Lung (tissue), 12 donors: Measurements from ENCODE around the gene RNF182. TPM values are rescaled to one million over a fixed set of nuclear protein-coding genes. Genes with fewer than 3 reads are reported as not detected.

Source experiments
- ATAC-seq: fragments of 200-7000 bp; cut with Tn5 transposase; one replicate; pipeline ENCODE4 v1.9.1; 2020; ENCODE audit warnings: moderate number of reproducible peaks; ENCODE audit not compliant: insufficient read depth, low FRiP score
- DNase-seq, 3 donors: peaks; one replicate each; pipeline ENCODE4 v3.0.0-alpha.2; 2013 to 2017
- H3K27ac ChIP-seq, 2 donors: one replicate each; pipeline ENCODE4 v1.5.1; 2013; ENCODE audit warnings: mild to moderate bottlenecking in 2 of 2, moderate library complexity in 2 of 2, control low read depth in 1 of 2, inconsistent platforms in 1 of 2, low read depth in 1 of 2, low read length in 1 of 2
- H3K27me3 ChIP-seq, 3 donors: one replicate each; pipeline ENCODE4 v1.5.1; 2013; ENCODE audit warnings: low read length in 2 of 3; ENCODE audit not compliant: control insufficient read depth in 3 of 3, insufficient read depth in 3 of 3
- H3K36me3 ChIP-seq, 4 donors: one replicate each; pipeline ENCODE4 v1.5.1; 2013; ENCODE audit warnings: low read length in 4 of 4, mild to moderate bottlenecking in 1 of 4, moderate library complexity in 1 of 4; ENCODE audit not compliant: control insufficient read depth in 4 of 4, insufficient read depth in 4 of 4
- H3K4me1 ChIP-seq, 5 donors: one replicate each; pipeline ENCODE4 v1.5.1; 2013; ENCODE audit warnings: low read length in 5 of 5, mild to moderate bottlenecking in 2 of 5, moderate library complexity in 1 of 5; ENCODE audit not compliant: control insufficient read depth in 5 of 5, insufficient read depth in 5 of 5
- H3K4me3 ChIP-seq: one replicate; pipeline ENCODE4 v1.5.1; 2013; ENCODE audit warnings: mild to moderate bottlenecking, control low read depth, moderate library complexity
- H3K9ac ChIP-seq, 2 donors: one replicate each; pipeline ENCODE4 v1.5.1; 2013; ENCODE audit warnings: low read length in 2 of 2, control low read depth in 1 of 2; ENCODE audit not compliant: insufficient read depth in 1 of 2
- H3K9me3 ChIP-seq, 4 donors: one replicate each; pipeline ENCODE4 v1.5.1; 2013; ENCODE audit warnings: low read length in 3 of 4, mild to moderate bottlenecking in 1 of 4, moderate library complexity in 1 of 4; ENCODE audit not compliant: control insufficient read depth in 4 of 4, insufficient read depth in 3 of 4
- WGBS, 2 donors: extraction: QIAGEN DNeasy Blood & Tissue Kit; methylation state at CpG; one replicate each; pipeline ENCODE4 v1.1.7; 2013; 5-methylcytosine and 5-hydroxymethylcytosine counted together
- polyA plus RNA-seq, 2 donors: library from polyadenylated mRNA; stranded (reverse); fragments of 200-250 nt; gene quantifications; one replicate each; pipeline ENCODE4 v1.2.1, GENCODE V29; 2013
- total RNA-seq, 2 donors: library from RNA; depleted of rRNA in 1 of 2; stranded (reverse); fragments of >200 nt in 1 of 2; gene quantifications; one replicate each; pipeline ENCODE4 v1.2.1, GENCODE V29; 2014 to 2021
- TF ChIP-seq, protein P1 (sequence below): IDR thresholded peaks from 2 replicates; pipeline ENCODE4 v1.5.1; 2012; ENCODE audit warnings: mild to moderate bottlenecking; ENCODE audit errors: control extremely low read depth, extremely low read depth
- donor health status: control.
- donor health status: control.
- donor health status: Bipolar disorder and iron deficiency.
- donor health status: healthy.
- donor health status: DM: yes; HTN: yes; CAD: no.

Gene RNF182
- total and polyA plus RNA-seq, 4 donors: 0.90 to 5.0 (median 1.8) TPM

DNA sequence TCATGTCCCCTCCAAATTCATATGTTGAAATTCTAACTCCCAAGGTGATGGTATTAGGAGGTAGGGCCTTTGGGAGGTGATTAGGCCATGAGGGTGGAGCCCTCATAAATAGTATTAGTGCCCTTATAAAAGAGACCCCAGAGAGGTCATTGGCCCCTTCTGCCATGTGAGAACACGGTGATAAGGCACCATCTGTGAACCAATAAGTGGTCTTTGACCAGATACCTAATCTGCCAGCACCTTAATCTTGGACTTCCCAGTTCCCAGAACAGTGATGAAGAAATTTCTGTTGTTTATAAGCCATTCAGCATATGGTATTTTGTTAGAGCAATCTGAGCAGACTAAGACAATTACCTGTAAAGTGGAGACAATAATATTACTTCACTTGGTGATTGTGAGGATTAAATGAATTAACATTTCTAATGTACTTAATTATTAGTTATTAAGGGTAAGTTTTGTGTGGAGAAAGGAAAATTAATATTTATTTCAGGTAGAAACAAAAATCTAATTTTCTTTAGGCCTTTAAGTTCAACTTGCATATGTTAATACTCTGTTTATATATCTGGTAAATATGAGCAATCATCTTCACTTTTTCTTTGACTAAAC lies 7.1 kb downstream of the RNF182 start:
- H3K9me3 ChIP-seq: peaks cover 0 to 4% (median 0%) of the 10 kb centered on the region in 4 donors
- no peak for DNase-seq
- TF ChIP-seq, protein P1, sequence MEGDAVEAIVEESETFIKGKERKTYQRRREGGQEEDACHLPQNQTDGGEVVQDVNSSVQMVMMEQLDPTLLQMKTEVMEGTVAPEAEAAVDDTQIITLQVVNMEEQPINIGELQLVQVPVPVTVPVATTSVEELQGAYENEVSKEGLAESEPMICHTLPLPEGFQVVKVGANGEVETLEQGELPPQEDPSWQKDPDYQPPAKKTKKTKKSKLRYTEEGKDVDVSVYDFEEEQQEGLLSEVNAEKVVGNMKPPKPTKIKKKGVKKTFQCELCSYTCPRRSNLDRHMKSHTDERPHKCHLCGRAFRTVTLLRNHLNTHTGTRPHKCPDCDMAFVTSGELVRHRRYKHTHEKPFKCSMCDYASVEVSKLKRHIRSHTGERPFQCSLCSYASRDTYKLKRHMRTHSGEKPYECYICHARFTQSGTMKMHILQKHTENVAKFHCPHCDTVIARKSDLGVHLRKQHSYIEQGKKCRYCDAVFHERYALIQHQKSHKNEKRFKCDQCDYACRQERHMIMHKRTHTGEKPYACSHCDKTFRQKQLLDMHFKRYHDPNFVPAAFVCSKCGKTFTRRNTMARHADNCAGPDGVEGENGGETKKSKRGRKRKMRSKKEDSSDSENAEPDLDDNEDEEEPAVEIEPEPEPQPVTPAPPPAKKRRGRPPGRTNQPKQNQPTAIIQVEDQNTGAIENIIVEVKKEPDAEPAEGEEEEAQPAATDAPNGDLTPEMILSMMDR: no peak
- no peaks in the 10 kb centered on the region for H3K36me3 ChIP-seq
- H3K4me1 ChIP-seq: no peaks in the 10 kb centered on the region
- no peak overlapping the region for H3K9ac ChIP-seq
- ATAC-seq: no peak
- H3K27me3 ChIP-seq: peaks cover 0 to 12% (median 1%) of the 10 kb centered on the region in 3 donors
- WGBS, 2 donors: 93 to 95% methylated on average over 1 of the region's 1 CpG
- H3K27ac ChIP-seq: no peak overlapping the region
- H3K4me3 ChIP-seq: no peak overlapping the region

DNA sequence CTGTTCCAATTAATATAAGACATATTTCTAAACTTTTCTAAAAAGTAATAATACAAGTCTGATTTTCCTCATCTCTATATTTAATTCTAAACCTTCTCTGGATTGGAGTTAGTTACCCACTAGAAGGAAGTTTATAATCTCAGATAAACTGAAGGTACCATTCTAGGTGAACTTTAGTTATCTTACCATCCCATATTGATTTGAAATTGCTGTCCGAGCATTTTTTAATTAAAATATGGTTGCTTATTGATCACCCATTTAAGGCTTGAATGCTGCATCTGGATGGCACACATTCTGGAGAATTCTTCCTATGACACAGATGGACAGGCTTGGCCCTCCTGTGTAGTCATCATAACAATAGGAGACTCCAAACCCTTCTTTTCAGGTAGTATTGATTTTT lies 8.0 kb downstream of the RNF182 start:
- ATAC-seq: no peak
- H3K9me3 ChIP-seq: no peaks in the 10 kb centered on the region
- H3K27ac ChIP-seq: no peak overlapping the region
- no peaks in the 10 kb centered on the region for H3K4me1 ChIP-seq
- no peak overlapping the region for H3K4me3 ChIP-seq
- H3K36me3 ChIP-seq: no peaks in the 10 kb centered on the region
- no peak overlapping the region for H3K9ac ChIP-seq
- WGBS, 2 donors: 96 to 97% methylated on average over 1 of the region's 1 CpG
- TF ChIP-seq, protein P1: no peak
- H3K27me3 ChIP-seq: peaks cover 0 to 3% (median 0%) of the 10 kb centered on the region in 3 donors
- DNase-seq: no peak

DNA sequence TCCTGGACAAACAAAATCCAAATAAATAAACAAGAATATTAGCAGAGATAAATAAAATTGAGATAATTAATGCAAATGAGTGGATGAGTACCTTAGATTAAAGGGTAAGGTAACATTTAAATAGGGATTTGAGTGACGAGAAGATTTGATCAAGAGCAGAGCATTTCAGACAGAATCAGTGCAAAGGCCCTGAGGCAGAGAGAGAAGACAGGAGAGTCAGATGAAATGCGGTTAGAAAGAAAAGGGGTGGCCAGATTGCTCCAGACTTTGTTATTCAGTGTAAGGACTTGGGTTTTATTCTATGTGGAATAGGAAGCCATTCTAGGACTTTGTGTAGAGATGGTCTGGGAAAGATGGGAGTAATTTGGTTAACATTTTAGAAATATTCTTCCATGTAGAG lies 10.0 kb downstream of the RNF182 start:
- Histone ChIP-seq H3K9me3 (no peaks in the 10 kb centered on the region), H3K4me3 (no peak overlapping the region), H3K27ac (no peak overlapping the region), H3K9ac (no peak overlapping the region), H3K27me3 (no peaks in the 10 kb centered on the region), H3K36me3 (no peaks in the 10 kb centered on the region), H3K4me1 (no peaks in the 10 kb centered on the region)
- TF ChIP-seq, protein P1: no peak
- no peak for DNase-seq
- no peak for ATAC-seq
- WGBS, 2 donors: 94 to 99% methylated on average over 2 of the region's 2 CpGs
